GM21381 (cell line): ENCODE data around the gene ILK.

Source experiments
- ATAC-seq: cut with Tn5 transposase; IDR thresholded peaks from one replicate; pipeline ENCODE4 v1.9.1; 2021; ENCODE audit warnings: mild to moderate bottlenecking, moderate library complexity; ENCODE audit not compliant: unreplicated experiment

The ILK gene

DNA sequence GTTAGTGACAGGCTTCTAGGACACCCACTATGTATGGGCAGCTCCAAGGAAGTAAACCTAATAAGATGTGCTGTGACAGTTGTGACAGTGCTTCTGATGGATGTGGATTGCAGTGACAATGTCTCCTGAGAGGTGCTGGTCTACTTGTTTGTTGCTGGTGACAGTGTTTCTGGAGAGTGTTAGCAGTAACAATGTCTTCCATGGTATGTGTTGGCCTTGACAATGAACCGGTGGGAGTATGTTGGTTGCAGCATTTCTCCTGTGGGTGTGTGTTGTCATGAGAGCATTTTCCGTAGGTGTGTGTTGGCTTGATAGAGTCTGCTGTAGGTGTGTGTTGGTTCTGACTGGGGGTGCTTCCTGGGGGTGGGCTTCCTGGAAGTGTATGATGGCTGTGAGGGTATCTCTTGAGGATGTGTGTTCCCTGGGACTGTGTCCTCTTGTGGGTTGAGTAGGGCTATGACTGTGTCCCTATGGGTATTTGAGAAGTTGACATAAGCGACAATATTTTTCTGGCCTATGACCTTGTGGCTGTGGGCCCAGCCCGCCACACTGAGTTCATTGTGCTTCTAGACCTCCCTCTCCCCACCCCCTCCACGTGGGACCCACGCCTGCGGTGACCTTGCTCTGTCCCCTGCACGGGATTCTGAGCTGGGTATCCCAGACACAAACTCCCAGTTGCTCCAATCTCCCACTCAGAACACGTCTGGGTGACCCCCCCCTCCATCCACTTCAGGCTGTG, 50.9 kb downstream of the ILK start:
- ATAC-seq, result no peak

GRCh38 chr11:6655020-6655789, 51.6 kb downstream of the ILK start:
- no peak for ATAC-seq

- no peak for ATAC-seq
Measured at GRCh38 chr11:6655790-6656583, 52.4 kb downstream of the ILK start, which contains the start of gene DCHS1. Gene DCHS1 (minus strand): TSS chr11:6655809. CDS start chr11:6641613, 14,196 bp downstream.

DNA sequence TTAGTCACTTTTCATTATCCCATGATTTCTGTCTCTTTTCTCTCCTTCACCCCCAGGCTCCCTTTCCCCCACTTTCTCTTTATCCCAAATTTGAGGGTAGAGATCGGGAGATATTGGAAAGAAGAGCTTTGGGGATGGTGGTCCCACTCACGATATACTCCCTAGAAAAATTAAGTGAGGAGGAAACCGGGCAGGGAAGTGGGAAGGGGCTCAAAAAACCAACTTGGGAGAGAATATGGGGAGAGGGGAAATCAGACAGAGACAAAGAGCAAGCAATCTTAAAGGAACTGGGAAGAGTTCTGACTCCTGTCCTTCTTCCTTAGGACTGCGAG, 53.0 kb downstream of the ILK start:
- ATAC-seq, result no peak

- no peak for ATAC-seq
Measured at GRCh38 chr11:6656936-6657335, 53.4 kb downstream of the ILK start.

- no peak for ATAC-seq
Measured at GRCh38 chr11:6657346-6657745, 53.8 kb downstream of the ILK start.

DNA sequence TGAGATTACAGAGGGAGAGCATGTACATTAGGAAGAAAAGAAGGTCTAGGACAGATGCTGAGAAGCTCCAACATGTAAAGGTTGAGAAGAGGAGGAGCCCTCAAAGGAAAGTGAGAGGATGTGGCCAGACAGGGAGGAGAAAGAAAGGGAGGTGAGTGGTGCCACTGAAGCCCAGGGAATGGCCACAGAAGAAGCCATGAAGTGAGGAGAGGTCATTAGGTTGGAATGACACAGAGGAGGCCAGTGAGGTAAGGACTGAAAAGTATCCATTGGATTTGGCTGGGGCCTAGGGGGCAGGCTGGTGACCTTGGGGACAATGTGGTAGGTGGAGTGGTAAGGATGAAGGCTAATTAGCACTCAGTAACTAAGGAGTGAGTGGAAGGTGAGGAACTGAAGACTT, 55.1 kb downstream of the ILK start:
- ATAC-seq, result no peak
